HG03064 (cell line): Measurements from ENCODE around the gene CERS6.

Experiments used
- ATAC-seq: cut with Tn5 transposase; IDR thresholded peaks from one replicate; pipeline ENCODE4 v1.9.1; 2021; ENCODE audit warnings: low read depth; ENCODE audit not compliant: unreplicated experiment

Gene CERS6

DNA sequence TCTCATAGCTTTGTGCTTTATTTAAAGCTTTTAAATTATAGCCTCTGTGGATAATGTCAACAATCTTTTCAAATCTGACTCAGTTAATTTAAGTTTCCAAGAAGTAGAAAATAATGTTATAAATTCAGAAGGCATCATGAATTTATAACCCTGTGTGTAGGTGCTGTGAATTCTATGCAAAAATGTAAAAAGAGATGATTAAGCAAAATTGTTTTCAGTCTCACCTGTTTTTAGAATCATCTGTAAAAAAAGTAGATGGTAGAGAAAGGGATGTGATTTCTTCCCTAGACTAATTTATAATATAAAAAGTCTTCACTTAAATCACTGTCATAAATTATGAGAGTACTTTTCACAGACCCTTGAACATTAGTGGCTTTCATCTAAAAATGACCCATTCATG, 260.8 kb downstream of the CERS6 start:
- ATAC-seq = no peak

DNA sequence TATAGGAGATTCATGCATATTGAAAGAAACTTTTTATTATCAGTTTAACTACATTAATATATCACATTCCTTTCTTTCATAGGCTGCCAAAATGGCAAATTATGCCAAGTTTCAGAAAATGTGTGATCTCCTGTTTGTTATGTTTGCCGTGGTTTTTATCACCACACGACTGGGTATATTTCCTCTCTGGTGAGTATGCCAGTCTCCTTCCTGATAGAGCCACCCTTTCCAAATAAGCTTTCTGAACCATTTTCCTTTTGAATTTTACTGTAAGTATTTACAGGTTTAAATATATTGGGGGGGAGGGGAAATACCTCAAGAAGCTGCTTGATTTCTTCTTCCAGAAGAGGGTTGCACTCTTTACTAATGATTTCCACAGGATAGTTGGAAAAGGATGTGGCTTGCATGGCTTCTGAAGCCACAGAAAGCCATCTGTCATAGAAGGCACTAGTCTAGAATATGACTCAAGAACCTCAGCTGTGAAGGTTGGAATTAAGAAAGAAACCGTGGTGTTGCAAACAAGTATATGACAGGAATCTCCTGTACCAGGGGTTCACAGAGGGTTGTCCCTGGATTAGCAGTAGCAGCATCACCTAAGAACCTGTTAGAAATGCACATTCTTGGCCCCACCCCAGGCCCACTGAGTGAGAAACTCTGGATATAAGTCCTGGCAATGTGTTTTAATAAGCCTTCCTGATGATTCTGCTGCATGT, 261.9 kb downstream of the CERS6 start:
- no peak for ATAC-seq

DNA sequence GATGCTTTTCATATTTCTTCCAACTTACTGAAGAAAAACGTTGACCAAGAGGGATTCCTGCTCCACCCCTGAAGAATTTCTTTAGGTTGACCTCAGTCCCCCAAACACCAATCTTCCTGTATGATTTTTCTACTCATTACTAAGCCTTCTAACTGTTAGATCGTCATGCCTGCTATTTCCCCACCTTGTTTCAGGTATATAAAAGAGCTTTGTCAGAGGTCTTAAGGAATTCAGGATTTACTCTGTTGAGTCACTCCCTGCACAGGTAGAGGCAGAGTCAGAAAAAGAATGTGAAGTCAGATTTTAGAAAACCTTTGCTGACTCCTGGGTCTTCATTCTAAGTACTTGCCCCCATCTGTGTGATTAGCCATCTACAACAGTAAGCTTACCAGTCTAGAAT, 262.6 kb downstream of the CERS6 start:
- ATAC-seq = no peak

DNA sequence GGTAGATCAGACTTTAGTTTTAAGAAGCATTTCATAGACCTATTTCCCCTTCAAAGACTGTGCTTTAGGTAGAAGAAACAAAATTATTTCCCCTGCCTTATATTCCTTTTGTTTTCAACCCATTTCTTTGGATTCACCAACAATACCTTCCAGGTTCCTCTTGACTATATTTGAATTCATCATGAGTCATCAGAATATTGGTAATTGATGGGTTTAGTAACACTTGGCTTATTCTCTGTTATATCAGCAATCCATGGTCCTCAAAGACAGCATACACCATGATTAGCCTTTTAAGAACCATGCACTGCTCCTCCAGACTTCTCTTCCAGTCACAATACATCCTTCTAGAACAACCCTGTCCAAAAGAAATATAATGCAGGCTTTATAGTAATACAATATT, 263.4 kb downstream of the CERS6 start:
- ATAC-seq = no peak

DNA sequence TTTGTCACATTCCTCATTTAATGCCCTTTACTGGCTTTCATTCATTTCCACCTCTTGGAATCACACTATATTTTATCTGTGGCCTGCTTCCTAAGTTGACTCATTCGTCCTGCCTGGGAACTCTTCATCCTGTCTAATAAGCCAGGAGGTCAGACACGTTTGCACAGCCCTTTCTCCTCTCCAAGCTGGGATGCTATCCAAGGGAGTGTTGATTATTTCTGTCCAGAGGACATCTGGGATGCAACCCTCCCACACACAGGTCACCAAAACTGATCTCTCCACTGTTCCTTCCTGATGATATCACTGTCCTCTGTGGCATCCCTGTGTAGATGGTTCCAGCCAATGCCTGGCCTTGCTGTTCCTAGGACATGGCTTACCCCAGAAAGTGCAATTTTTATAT, 266.5 kb downstream of the CERS6 start:
- no peak for ATAC-seq

DNA sequence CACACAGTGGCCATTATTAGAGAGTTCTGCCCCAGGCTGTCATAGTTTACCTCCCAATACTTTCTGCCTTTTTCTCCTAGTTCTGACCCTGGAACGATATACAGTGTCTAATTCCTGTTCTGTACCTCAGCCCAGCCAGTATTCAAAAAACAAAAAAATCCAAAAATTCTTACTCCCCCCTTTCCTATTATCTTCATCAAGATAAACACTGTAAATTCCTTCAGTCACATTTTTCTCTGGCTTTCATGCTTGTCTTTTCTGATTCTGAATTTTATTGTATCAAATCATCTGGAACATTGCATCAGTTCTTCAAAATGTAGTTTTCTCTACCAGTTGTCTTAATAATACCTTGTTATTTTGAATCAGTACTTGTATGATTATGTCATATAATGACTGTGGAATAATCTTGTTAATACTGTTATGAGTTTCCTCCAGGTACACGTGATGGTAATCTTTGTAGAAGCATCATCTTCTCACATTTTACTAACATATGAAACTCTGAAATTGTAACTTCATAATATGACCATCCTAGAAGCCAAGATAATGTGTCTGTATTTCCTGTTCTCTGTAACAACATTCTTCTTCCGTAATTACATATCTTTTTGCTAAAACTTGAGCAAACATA, 267.3 kb downstream of the CERS6 start:
- ATAC-seq = no peak

DNA sequence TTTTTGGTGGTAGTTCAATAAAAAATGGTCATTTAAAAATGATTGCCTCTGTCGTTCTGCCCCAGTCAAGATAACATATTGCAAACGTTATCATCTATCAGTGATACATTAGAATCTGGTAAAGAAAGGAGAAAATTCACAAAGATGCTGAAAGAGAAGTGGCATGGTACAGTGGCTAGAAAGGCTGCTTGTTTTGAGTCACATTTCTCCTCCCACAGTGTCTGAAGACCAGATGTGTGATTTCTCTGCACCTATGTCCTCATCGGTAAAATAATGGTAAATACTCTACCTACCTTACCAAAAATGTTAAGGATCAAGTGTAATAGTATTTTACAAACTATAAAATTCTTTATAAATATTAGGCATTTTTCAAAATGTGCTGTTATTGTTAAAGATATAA, 270.3 kb downstream of the CERS6 start:
- no peak for ATAC-seq

DNA sequence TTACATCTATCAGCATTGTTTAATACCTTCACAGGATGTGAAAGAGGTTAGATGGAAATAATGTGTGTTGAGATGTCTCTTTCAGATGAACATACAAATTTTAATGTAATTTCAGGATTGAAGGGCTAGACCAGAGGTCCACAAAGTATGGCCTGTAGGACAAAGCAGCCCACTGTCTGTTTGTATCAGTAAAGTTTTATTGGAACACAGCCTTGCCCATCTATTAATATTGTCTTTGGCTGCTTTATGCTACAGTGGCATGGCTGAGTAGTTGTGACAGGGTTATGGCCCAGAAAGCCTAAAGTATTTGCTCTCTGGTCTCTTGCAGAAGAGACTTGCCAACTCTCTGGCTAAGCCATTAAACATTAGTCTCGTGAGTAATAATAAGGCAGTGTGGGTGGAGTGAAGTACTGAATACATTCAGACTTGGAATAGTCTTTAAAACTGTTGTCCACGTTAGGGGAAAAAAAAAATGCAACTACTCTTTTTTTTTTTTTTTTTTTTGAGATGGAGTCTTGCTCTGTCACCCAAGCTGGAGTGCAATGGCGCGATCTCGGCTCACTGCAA, 271.9 kb downstream of the CERS6 start:
- ATAC-seq = no peak

DNA sequence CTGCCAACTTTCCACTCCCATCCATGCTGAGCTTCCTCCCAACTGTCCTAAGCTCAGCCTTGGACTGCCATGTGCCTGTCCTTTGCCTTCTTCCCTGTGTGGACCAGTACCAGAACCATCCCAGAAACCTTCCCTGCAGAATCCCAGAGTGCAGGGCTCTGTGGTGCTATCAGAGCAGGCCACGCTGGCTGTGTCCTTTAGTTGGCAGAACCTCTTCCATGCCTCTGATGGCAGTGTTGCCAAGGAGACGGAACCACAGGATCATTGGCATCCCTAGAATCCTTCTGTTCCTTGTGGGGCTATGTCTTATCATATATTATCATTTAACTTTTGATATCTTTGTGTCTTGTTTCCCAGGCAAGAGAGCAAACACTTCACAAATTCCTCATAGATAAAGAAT, 273.4 kb downstream of the CERS6 start:
- no peak for ATAC-seq

DNA sequence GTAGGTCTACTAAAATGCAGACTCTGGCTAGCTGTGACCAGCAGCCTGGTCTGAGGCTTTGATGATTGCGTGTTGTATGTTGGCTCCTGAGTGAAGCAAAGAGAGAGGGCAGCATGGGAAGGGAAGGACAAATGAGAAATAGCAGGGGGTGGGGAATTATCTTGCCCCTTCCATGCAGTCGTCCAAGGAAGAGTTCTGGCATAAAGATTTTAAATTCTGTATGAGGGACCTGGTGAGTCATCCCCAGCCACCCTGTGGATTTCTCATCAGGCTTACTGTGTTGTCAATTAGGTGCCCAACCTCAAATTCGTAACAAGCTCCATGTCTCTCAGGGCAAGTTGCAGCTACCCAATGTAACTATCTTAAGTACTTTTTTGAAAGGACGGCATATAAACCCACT, 274.3 kb downstream of the CERS6 start:
- no peak for ATAC-seq

DNA sequence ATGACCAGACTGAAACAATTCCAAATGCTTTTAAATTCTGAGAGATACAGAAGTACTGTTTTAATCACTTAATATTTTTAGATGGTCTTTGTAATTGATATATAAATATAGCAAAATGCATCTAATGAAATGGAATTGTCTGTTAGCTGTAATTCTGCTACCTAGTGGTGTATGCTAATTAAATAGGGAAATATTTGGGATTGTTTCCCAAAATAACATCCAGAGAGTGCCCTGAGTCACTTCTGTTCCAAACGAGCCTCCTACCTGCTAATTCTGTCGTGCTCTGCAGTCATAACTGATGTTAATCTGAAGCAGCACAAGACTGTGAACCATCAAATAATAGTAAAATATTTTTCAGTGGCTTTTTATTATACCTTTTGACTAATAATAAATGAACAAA, 274.9 kb downstream of the CERS6 start:
- ATAC-seq = no peak

DNA sequence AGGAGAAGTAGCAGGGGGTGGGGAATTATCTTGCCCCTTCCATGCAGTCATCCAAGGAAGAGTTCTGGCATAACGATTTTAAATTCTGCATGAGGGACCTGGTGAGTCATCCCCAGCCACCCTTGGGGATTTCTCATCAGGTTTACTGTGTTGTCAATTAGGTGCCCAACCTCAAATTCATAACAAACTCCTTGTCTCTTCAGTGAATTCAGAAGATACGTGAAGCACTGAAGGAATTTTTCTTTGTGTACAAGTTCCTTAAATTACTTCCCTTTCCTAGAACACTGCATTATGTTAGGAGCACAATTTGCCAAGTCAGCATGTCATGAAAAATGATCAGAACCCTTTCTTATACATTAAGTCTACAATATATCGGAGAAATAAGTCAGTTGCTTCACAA, 275.5 kb downstream of the CERS6 start:
- no peak for ATAC-seq

DNA sequence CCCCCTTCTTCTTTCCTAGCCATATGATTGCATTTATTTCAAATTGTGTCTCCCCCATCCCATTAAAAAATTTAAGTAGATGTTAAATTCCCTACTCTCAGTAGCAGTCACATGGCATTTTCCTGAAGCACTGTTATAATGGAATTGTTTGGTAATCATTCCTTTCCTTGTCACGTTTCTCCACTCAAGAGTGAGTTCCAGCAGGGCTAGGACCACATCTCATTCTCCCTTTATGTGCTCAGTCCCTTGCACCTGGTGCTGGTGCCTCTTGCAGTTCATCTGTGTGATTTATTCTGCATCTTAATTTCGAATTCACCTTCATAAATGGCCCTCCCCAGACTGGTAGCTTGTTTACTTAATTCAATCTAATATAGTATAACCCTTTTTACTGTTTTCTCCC, 276.0 kb downstream of the CERS6 start:
- ATAC-seq = no peak

DNA sequence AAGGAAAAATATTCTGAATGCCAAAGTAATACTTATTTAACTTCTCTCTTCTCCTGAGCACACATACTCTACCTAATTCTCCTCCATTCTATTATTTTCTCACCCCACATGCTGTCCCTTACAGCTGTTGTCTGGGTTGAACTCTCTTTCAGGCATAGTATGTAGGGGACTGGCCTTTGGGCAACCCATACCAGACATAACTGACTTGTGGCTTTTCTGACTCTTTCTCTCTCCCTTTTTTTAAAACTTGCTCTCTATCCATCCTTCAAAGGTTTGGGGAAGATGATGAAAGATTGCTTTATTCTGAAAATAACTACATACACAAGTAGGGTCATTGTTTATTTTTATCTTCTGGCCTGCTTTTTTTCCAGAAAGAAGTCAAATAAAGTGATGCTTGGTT, 276.4 kb downstream of the CERS6 start:
- no peak for ATAC-seq

DNA sequence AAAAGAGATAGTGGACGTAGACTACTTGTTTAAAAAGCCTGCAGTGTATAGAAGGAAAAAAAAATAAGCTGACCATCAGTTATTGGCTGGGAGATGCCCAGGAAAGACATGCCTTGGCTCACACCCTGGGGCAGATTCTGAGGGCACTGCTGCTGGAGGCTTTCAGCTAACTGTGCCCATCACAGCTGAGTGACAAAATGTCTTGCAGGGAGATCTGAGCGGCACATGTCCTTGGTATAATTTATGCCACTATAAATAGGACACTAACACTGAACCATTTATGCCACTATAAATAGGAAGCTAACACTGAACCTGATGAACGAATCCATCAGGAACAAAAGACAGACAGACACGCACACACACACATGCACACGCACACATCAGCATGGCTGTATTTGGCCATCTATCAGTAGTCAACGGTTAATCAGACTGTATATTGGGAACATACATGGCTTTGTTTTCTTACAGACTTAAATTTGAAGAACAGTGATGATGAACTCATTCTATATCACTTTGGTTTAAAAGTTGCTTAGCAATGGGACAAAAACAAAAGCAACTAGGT, 278.2 kb downstream of the CERS6 start:
- ATAC-seq = no peak

DNA sequence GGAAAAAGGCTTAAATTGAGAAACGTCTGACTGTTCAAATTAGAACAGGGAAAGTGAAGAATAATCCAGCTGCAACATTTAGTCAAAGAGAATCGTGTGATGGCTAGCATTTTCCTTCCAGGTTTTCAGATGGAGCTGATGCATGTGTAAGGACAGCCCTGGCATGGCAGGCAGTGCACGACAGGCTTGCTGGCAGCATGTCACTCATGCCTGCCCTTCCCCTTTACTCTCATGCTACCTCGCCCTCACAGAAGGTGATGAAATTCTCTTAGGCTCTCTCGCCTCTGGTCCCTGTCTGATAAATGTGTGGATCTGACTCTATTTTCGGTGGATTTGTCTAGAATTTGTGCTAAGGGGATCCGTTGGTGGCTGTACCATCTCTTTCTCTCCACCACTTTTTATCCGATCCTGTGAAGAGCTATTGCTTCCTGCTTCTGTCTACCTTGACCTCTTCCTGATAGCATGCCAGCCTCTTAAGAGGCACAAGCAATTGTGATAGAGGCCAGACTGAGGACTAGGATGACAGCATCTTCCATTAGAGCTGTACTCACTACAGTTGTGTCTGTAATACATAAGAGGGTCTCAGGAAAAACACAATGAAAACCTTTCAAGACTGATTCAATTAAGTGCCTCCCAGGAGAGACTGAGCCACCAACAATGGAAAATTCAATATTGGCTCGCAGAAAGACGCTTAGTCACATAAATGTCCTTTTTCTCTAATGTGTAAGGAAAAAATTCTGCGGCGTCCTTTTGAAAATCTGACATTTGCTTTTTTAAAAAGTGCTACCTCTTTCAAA, 280.8 kb downstream of the CERS6 start:
- ATAC-seq = no peak

DNA sequence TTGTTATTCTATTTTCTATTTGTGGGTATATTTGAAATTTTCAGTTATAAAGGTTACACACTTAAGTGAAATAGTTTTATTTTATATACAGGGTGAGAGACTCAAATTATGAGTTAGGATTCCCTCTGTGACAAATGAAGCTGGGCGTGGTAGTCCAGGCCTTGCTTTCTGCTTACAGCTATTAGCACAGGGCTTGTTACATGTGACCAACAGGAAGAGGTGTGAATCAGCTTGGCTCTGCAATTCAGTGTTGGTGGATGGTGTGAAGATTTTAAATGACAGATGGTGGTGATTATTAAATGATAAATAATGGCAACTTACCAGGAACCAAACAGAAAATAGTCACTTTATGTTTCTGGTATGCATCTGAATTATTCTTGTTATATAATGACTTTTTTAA, 282.0 kb downstream of the CERS6 start:
- ATAC-seq = no peak

DNA sequence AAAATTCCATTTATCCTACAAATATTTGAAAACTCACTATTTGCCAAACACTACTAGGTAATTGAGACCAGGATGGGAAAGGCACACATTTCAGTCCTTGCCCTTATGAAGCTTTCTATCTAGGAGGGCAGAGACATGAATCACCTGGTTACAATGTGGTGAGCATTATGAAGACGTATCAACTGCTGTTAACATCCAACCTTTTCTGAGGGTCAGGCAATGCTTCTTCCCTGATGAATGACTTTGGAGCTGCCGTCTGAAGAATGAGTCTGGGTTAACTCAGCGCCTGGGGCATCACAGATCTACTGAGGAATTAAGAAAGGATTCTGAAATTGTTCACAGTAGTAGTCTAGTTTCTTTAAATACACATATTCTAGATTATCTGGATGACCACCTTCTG, 284.3 kb downstream of the CERS6 start:
- ATAC-seq = no peak

DNA sequence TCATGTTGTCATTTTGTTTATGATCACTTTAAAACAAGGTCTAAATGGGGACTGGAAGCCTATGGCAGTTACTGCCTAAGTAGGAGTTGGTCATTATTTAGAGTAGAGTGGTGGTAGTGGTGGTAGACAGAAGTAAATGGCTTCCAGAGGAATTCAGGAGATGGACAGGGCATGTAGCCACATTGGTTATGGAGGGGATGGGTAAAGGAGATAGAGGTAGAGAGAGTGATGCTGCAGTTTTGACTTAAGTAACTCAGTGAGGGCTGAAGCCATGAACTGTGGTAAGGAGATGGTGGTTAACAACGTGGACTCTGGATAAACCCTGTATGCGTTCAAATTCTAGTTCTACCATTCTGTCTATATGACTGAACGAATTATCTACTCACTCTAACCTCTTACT, 284.7 kb downstream of the CERS6 start:
- no peak for ATAC-seq

DNA sequence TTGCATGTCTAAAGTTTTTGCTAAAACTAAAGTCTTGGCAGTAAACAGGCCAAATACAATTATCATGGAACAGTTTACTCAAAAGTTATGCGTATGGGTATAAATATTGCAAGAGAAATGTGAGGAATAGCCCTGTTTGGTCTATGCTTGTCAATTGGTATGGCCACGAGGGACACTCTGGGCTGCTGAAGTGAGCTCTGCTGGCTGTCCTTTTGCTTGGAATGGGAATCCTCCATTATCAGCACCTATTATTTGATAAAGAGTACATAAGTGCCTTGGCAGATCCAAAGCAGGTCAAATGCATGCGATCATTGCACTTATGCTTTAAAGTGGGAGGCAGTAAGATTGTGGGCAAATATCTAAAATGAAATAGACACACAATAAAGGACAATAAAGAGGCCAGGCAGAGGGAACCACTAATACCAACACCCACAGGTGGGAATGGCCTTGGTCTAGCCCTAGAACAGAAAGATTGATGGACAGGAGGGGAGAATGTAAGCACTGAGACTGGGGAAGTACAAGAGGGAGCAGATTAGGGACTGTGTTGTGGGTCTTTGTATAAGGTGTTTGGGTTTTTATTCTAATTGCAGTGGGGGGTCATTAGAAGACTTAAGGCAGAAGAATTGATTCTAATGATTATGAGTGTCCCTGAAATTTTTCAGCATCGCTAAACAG, 286.3 kb downstream of the CERS6 start:
- no peak for ATAC-seq

DNA sequence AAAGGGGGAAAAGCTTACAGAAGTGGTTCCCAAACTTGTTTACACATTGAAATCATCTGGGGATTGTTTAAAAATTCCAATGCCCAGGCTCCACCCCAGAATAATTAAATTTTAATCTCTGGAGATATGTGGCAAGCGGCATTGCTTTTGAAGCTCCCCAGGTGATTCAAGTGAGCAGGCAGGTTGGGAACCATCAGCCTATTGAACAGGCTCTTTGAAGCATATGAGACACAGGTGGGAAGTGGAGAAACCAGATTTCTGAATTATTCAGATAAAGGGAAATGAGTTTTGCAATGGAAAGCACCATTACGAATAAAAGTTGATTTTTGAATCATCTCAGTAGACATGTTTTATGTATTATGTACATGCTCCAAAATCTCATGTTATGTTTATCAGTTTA, 288.8 kb downstream of the CERS6 start:
- no peak for ATAC-seq
